ENCODE data around the gene ACVR1B.
"Not testable (repeated sequence)": the region's sequence is repeated elsewhere in the genome, so short reads cannot be mapped to it uniquely, and the experiment has no call there.

The ACVR1B gene

GRCh38 chr12:51972849-51973273 lies 21.4 kb downstream of the ACVR1B start:
- 75% methylated on average over 9 of the region's 9 CpGs for WGBS
- H3K4me3 ChIP-seq (ENCODE audit: low read length) = no peak overlapping the region
- no peaks in the 10 kb centered on the region for H3K9me3 ChIP-seq (ENCODE audit: insufficient read depth, low read depth, low read length)
- peaks cover 27% of the 10 kb centered on the region for H3K36me3 ChIP-seq (ENCODE audit: insufficient read depth, low read length)
- H3K4me1 ChIP-seq (ENCODE audit: insufficient read depth, low read length) = peaks cover 7% of the 10 kb centered on the region
- no peak overlapping the region for H3K27ac ChIP-seq (ENCODE audit: low read depth, low read length)
- H3K9ac ChIP-seq (ENCODE audit: low read depth, low read length) = no peak overlapping the region
- no peaks in the 10 kb centered on the region for H3K27me3 ChIP-seq (ENCODE audit: insufficient read depth, low read length)

DNA sequence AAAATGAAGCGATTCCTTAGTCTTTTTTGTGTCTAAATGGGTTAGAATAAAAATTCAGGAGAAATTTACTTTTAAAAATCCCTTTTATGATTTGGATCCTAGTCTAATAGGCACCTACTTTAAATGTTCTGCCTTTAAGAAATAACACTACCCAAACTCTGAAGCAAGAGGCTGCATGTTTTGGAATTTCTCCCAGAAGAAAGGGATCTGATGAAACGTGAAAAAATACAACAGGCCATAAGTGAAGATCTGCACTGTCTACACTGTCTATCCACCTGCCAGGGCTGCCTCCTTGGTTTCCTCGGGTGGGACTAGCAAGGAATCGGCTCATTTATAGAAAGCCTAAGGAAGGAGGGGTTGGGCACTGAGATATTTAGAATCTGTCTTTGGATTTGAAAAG lies 22.1 kb downstream of the ACVR1B start:
- Histone ChIP-seq H3K4me3 (ENCODE audit: low read length) (no peak overlapping the region), H3K27me3 (ENCODE audit: insufficient read depth, low read length) (no peaks in the 10 kb centered on the region), H3K36me3 (ENCODE audit: insufficient read depth, low read length) (peaks cover 32% of the 10 kb centered on the region), H3K4me1 (ENCODE audit: insufficient read depth, low read length) (peaks cover 7% of the 10 kb centered on the region), H3K9ac (ENCODE audit: low read depth, low read length) (no peak overlapping the region), H3K9me3 (ENCODE audit: insufficient read depth, low read depth, low read length) (no peaks in the 10 kb centered on the region), H3K27ac (ENCODE audit: low read depth, low read length) (no peak overlapping the region)
- WGBS = 95% methylated on average over 4 of the region's 4 CpGs

DNA sequence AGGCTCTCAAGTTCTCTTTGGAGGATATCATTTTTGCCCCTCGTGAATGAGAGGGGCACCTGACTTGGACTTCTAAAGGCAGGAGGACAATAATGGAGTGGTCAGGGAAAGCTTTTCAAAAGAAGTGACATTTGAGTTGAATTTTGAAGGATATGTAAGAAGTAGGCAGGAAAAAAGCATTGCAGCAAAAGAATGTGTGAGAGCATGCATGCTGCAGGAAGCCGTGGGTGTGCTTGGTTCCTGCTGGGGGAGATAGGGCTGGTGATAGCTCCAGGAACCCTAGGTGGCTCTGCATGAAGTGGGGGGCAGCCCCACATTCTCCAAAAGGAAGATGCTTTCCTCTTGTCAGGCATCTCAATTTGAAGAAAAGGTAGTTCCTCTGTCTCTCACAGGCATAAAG lies 23.1 kb downstream of the ACVR1B start:
- Histone ChIP-seq H3K36me3 (ENCODE audit: insufficient read depth, low read length) (peaks cover 32% of the 10 kb centered on the region), H3K9me3 (ENCODE audit: insufficient read depth, low read depth, low read length) (no peaks in the 10 kb centered on the region), H3K4me1 (ENCODE audit: insufficient read depth, low read length) (peaks cover 7% of the 10 kb centered on the region), H3K27ac (ENCODE audit: low read depth, low read length) (no peak overlapping the region), H3K9ac (ENCODE audit: low read depth, low read length) (no peak overlapping the region), H3K4me3 (ENCODE audit: low read length) (no peak overlapping the region), H3K27me3 (ENCODE audit: insufficient read depth, low read length) (no peaks in the 10 kb centered on the region)
- 55% methylated on average over 2 of the region's 2 CpGs for WGBS

DNA sequence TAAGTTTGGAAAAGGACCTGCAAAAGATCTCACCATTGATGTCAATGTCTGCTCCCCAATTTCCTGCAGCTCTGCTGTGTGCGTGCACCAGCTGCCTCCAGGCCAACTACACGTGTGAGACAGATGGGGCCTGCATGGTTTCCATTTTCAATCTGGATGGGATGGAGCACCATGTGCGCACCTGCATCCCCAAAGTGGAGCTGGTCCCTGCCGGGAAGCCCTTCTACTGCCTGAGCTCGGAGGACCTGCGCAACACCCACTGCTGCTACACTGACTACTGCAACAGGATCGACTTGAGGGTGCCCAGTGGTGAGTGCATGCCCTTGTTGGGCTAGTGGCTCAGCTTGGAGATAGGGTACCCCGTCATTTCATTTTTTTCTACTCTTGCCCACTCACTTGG lies 23.7 kb downstream of the ACVR1B start:
- peaks cover 7% of the 10 kb centered on the region for H3K4me1 ChIP-seq (ENCODE audit: insufficient read depth, low read length)
- H3K36me3 ChIP-seq (ENCODE audit: insufficient read depth, low read length) = peaks cover 32% of the 10 kb centered on the region
- no peaks in the 10 kb centered on the region for H3K27me3 ChIP-seq (ENCODE audit: insufficient read depth, low read length)
- H3K9me3 ChIP-seq (ENCODE audit: insufficient read depth, low read depth, low read length) = no peaks in the 10 kb centered on the region
- H3K27ac ChIP-seq (ENCODE audit: low read depth, low read length) = no peak overlapping the region
- H3K9ac ChIP-seq (ENCODE audit: low read depth, low read length) = no peak overlapping the region
- H3K4me3 ChIP-seq (ENCODE audit: low read length) = no peak overlapping the region
- WGBS = 92% methylated on average over 8 of the region's 8 CpGs

- 92% methylated on average over 10 of the region's 10 CpGs for WGBS
- Histone ChIP-seq H3K9me3 (ENCODE audit: insufficient read depth, low read depth, low read length) (no peaks in the 10 kb centered on the region), H3K27me3 (ENCODE audit: insufficient read depth, low read length) (no peaks in the 10 kb centered on the region), H3K27ac (ENCODE audit: low read depth, low read length) (no peak overlapping the region), H3K36me3 (ENCODE audit: insufficient read depth, low read length) (peaks cover 42% of the 10 kb centered on the region), H3K4me1 (ENCODE audit: insufficient read depth, low read length) (peaks cover 7% of the 10 kb centered on the region), H3K9ac (ENCODE audit: low read depth, low read length) (no peak overlapping the region), H3K4me3 (ENCODE audit: low read length) (no peak overlapping the region)
Measured at GRCh38 chr12:51976376-51977160, 25.1 kb downstream of the ACVR1B start.

GRCh38 chr12:51977320-51977753 lies 25.8 kb downstream of the ACVR1B start:
- no peak overlapping the region for H3K4me3 ChIP-seq (ENCODE audit: low read length)
- no peaks in the 10 kb centered on the region for H3K27me3 ChIP-seq (ENCODE audit: insufficient read depth, low read length)
- H3K36me3 ChIP-seq (ENCODE audit: insufficient read depth, low read length) = peaks cover 50% of the 10 kb centered on the region
- no peak overlapping the region for H3K9ac ChIP-seq (ENCODE audit: low read depth, low read length)
- H3K27ac ChIP-seq (ENCODE audit: low read depth, low read length) = no peak overlapping the region
- 93% methylated on average over 8 of the region's 8 CpGs for WGBS
- H3K9me3 ChIP-seq (ENCODE audit: insufficient read depth, low read depth, low read length) = no peaks in the 10 kb centered on the region
- peaks cover 7% of the 10 kb centered on the region for H3K4me1 ChIP-seq (ENCODE audit: insufficient read depth, low read length)

DNA sequence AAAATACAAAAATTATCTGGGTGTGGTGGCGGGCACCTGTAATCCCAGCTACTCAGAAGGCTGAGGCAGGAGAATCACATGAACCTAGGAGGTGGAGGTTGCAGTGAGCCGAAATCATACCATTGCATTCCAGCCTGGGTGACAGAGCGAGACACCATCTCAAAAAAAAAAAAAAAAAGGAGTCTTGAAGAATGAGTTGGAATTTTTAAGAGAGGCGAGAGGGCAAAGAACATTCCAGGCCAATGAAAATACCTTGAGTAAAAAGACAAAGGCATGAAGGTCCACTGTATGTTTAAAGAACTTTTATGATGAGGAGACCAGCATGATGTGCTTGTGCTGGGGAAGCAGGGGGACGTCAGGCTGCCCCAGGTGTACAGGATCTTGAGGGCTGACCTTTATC lies 27.8 kb downstream of the ACVR1B start:
- H3K27me3 ChIP-seq (ENCODE audit: insufficient read depth, low read length); H3K9ac ChIP-seq (ENCODE audit: low read depth, low read length); H3K4me1 ChIP-seq (ENCODE audit: insufficient read depth, low read length); H3K27ac ChIP-seq (ENCODE audit: low read depth, low read length); H3K4me3 ChIP-seq (ENCODE audit: low read length); H3K9me3 ChIP-seq (ENCODE audit: insufficient read depth, low read depth, low read length): not testable (repeated sequence)
- 95% methylated on average over 5 of the region's 5 CpGs for WGBS
- H3K36me3 ChIP-seq (ENCODE audit: insufficient read depth, low read length) = peaks cover 69% of the 10 kb centered on the region

- Histone ChIP-seq H3K9me3 (ENCODE audit: insufficient read depth, low read depth, low read length) (no peaks in the 10 kb centered on the region), H3K27me3 (ENCODE audit: insufficient read depth, low read length) (no peaks in the 10 kb centered on the region), H3K4me3 (ENCODE audit: low read length) (no peak overlapping the region), H3K36me3 (ENCODE audit: insufficient read depth, low read length) (peaks cover 77% of the 10 kb centered on the region), H3K9ac (ENCODE audit: low read depth, low read length) (no peak overlapping the region), H3K4me1 (ENCODE audit: insufficient read depth, low read length) (no peaks in the 10 kb centered on the region), H3K27ac (ENCODE audit: low read depth, low read length) (no peak overlapping the region)
- 71% methylated on average over 6 of the region's 7 CpGs for WGBS
Measured at GRCh38 chr12:51980051-51980808, 28.7 kb downstream of the ACVR1B start.

- Histone ChIP-seq H3K4me3 (ENCODE audit: low read length) (no peak overlapping the region), H3K36me3 (ENCODE audit: insufficient read depth, low read length) (peaks cover 77% of the 10 kb centered on the region), H3K9me3 (ENCODE audit: insufficient read depth, low read depth, low read length) (no peaks in the 10 kb centered on the region), H3K27ac (ENCODE audit: low read depth, low read length) (no peak overlapping the region), H3K4me1 (ENCODE audit: insufficient read depth, low read length) (no peaks in the 10 kb centered on the region), H3K27me3 (ENCODE audit: insufficient read depth, low read length) (no peaks in the 10 kb centered on the region), H3K9ac (ENCODE audit: low read depth, low read length) (no peak overlapping the region)
- WGBS = 95% methylated on average over 10 of the region's 10 CpGs
Measured at GRCh38 chr12:51980809-51981127, 29.3 kb downstream of the ACVR1B start.

DNA sequence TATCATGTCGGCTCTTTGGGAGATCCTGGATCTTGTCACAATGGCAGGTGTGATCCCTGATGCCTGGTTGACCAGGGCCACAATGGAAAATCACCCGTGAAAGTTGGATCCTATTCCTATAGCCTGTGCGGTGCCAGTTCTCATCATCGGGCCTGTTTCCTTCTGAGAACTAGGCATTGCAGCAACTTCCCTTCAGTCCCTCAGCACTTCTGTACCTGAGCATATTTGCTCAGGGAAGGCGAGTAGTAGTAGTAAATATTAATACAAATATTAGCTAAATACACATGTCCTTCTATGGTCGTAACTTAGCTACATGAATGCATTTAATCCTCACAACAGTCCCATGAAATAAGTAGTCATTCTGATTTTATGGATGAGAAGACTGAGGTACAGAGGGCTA lies 33.2 kb downstream of the ACVR1B start:
- H3K4me1 ChIP-seq (ENCODE audit: insufficient read depth, low read length) = no peaks in the 10 kb centered on the region
- H3K4me3 ChIP-seq (ENCODE audit: low read length) = no peak overlapping the region
- 96% methylated on average over 4 of the region's 6 CpGs for WGBS
- H3K9me3 ChIP-seq (ENCODE audit: insufficient read depth, low read depth, low read length) = no peaks in the 10 kb centered on the region
- H3K9ac ChIP-seq (ENCODE audit: low read depth, low read length) = no peak overlapping the region
- peaks cover 75% of the 10 kb centered on the region for H3K36me3 ChIP-seq (ENCODE audit: insufficient read depth, low read length)
- no peak overlapping the region for H3K27ac ChIP-seq (ENCODE audit: low read depth, low read length)
- H3K27me3 ChIP-seq (ENCODE audit: insufficient read depth, low read length) = no peaks in the 10 kb centered on the region

GRCh38 chr12:51985154-51985835 lies 33.8 kb downstream of the ACVR1B start:
- Histone ChIP-seq H3K9me3 (ENCODE audit: insufficient read depth, low read depth, low read length) (no peaks in the 10 kb centered on the region), H3K4me1 (ENCODE audit: insufficient read depth, low read length) (no peaks in the 10 kb centered on the region), H3K27ac (ENCODE audit: low read depth, low read length) (no peak overlapping the region), H3K9ac (ENCODE audit: low read depth, low read length) (no peak overlapping the region), H3K4me3 (ENCODE audit: low read length) (no peak overlapping the region), H3K27me3 (ENCODE audit: insufficient read depth, low read length) (no peaks in the 10 kb centered on the region), H3K36me3 (ENCODE audit: insufficient read depth, low read length) (peaks cover 75% of the 10 kb centered on the region)
- 93% methylated on average over 9 of the region's 9 CpGs for WGBS
